ENCODE data around the gene CDH4.

The CDH4 gene

DNA sequence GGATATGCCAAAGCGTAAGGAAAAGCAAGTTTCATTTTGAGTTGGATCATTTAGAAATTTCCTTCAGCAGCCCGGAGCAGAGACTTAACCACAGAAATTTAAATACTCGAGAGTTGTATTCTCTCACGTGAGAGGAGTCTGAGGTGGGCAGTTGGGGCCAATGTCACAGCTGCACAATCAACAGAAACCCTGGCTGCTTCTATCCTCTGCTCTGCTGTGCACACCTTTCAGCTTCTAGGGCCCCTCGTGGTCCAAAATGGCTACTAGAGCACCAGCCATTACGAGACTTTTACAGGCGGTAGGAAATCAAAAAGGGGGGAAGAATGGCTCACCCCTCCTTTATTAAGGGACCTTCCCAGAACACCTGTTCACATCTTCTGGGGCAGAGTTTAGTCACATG is 659.8 kb downstream of the CDH4 start:
- DNase-seq, result no peak

DNA sequence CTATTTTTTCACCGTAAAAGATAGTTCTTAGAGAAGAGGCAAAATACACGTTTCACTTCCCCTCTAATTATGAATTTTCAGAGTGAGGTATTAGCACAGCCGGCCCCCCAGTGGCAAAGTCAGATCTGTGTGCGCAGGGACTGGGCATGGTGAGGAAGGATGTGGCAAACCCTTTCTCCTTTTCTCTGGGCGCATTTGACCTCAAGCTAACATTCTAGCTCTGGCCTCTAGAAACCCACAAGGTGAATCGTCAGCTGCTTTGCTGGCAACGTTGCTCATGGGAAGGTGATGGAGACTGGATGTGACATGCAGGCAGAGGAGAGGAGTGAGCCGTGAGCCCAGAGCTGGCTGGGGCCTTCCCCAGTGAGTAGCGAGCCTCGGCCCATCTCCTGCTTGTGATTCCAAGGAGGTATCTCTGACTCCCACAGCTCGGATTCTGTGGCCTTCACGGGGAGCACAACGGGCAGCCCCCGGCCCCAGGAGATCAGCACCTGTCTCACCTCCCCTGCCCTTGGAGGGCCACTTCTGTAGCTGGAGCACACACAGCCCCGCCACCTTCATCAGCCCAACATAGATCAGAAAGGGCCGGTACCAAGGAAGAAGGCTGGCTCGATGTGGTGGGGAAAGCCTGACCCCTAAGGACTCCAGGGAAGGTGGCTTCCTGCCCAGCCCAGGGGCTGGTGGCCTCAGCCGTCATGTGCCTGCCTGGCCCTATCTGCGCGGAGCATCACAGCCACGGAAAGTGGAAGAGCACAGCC is 660.8 kb downstream of the CDH4 start:
- DNase-seq, result no peak

DNA sequence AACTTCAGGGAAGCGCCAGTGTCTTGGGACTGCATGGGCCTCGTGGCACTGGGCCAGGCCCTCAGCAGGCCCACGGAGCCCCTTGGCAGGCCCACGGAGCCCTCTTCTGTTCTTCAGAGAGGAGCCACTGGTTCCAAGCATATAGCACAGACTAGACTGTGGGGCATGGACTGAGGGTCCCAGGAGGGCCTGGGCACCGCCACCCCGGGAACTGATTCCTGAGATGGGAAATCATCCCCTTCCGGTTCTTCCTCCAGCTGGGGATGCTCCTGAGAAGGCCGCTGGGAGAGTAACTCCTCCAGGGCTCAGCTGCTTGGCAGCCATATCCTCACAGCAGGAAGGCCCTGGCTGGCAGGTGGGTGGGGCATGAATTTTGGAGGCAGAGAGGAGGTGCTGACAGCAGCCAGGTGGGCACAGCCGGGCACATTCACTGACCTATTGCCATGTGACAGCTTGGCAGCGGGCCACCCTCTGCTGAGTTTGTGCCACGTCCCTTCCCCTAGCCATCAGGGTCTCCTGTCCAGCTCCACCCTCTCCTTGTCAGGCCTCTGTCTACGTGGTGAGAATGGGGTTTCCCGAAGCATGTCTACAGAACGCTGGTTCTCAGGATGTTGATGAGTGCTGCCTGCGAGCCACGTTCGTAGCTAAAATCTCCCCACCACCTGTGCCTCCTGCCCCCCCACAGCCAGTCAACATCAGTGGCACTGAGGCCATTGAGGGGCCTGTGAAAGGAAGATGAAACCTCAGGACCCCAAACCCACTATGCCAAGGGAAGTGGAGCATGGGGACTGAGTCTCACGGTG is 661.6 kb downstream of the CDH4 start:
- DNase-seq, result no peak

DNA sequence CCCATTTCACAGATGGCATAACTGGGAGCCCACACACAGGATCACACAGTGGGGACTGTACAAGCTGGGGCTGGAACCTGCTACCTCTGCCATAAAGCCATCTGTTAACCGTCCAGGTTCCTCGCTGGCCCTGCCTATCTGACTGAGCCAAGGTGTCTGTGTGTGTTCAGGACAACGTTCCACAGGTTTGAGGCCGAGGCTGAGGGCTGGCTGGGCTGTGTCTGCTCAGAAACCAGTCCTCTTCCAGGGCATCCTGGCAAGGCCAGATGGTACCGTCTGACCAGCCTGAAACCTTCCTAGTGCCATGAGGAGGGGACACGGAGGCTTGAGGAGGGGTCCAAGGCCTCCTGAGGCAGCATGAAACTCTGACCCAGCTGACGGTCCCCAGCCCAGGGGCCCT is 663.0 kb downstream of the CDH4 start:
- DNase-seq, result no peak

DNA sequence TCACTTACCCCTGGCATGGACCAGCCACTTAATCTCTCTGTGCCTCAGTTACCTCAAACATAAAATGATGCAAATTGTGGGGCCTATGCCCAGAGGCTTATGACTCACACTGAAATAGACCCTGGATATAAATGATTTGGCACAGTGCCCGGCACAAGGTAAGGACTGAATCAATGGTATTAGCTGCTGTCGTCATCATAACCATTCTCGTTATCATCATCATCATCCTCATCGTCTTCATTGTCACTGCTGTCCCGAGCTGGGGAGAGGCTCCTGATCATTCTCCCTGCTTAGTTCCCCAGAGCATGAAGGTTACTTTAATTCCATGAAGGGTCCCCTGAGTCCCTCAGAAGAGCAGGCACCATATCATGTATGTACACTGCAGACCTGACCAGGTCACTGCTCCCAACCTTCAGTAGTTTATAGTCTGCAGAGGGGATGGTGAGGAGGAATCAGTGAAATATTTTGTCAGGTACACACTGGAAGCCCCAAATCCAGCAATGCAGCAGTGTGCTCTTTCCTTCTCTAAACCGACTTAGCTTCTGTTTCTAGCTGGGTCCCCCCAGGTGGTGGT is 664.3 kb downstream of the CDH4 start:
- DNase-seq, result no peak

DNA sequence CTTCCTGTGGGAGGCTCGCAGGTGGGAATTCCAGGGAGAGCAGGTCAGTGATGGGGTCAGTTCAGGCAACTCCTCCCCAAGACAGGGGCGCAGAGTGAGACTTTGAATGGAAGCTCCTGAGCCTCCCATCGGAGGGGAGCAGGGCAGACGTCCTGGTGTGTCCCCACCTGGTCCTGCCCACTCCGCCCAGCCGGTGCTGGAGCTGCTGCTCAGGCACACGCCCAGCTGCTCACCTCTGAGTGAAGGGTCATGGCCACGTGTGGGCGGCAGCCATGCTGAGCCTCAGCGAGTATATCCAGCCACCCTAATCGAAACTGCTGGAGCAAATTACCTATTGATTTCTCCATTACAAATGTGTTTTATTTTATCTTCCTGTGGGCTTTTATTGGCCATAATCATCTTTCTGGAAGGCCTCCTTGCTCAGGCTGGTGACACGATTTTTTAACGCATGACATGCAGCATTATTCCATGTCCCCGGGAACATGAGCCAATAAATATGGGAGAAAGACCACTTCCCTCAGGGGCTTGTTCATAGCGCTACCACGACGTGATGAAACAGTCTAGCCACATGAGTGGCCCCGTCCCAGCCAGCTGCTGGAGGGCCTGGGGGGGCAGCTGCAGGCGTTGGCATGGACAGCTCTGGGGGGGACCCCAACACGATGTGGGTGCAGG is 665.5 kb downstream of the CDH4 start:
- no peak for DNase-seq

DNA sequence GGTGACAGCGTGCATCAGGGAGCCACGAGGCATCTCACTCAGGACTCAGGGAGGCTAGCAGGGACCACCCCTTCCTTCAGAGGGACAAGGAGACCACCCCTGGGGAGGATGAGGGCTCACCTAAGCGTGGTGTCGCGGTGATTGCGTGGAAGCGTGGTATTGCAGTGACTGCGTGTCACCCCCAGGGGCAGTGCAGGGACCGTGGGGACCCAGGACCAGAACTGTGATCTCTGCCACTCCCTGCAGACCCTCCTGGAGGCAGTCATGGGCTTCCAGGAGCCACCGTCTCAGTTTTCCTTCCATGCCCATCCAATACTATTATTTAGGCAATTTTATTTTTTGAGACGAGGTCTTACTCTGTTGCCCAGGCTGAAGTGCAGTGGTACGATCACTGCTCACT is 666.5 kb downstream of the CDH4 start:
- no peak for DNase-seq

DNA sequence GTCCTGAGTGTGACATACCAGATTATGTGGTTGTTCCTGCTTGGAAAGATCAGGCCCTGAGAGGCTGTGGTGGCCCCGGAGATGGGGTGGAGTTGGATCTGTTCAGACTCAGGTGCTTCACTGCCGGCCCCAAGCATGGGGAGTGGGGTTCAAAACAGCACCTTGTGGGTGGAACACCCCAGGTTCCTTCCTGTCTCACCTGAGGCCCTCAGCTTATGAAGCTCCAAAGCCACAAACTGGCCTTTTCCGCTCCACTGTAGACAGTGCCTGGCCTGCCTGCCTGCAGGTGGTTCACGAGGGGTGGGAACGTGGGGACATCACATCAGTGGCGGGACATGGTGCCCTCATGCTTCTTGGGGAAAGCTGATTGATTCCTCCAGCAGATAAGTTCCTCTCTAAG is 667.2 kb downstream of the CDH4 start:
- DNase-seq, result no peak

DNA sequence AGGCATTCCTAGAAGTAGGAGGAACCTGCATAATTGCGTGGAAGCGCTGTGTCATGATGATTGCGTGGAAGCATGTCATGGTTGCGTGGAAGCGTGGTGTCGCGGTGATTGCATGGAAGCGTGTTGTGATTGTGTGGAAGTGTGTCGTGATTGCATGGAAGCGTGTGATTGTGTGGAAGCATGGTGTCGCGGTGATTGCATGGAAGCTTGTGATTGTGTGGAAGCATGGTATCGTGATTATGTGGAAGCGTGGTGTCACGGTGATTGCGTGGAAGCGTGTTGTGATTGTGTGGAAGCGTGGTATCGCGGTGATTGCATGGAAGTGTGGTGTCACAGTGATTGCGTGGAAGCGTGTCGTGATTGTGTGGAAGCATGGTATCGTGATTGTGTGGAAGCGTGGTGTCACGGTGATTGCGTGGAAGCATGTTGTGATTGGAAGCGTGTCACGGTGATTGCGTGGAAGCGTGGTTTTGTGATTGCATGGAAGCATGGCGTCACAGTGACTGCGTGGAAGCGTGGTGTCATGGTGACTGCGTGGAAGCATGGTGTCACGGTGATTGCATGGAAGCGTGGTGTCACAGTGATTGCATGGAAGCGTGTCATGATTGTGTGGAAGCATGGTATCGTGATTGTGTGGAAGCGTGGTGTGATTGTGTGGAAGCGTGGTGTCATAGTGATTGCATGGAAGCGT is 667.8 kb downstream of the CDH4 start:
- DNase-seq, result no peak

DNA sequence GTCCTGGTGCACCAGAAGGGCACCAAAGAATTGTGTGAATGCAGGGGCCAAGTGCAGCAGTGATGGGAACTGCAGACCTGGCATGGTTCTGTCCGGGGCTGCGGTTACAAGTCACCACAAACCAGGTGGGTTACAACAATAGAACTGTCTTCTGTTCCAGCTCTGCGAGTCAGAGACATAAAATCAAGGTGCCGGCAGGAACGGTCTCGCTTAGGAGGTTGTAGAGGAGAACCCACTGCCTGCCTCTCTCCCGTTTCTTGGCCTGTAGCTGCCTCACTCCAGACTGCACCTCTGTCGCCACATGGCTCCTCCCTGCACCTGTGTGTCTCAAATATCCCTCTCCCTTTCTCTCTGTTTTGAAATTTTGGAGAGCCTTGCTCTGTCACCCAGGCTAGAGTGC is 670.4 kb downstream of the CDH4 start:
- no peak for DNase-seq

DNA sequence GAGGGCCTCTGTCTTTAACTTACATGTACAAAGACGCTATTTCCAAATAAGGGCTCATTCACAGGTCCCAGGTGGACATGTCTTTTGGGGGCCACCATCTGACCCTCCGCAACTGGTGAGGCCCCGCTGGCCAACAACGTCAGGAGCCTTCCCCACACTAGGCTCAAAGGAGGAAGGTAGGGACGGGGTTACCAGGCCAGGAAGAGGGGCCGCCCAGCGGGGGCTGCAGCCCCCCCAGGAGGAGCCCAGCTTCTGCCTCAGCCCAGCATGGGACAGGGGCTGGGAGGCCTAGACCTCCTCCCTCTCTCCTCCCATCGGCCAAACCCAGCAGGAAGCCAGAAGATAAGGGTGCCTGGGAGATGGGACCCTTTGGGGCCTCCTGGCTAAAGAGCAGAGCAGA is 670.9 kb downstream of the CDH4 start:
- DNase-seq, result no peak

DNA sequence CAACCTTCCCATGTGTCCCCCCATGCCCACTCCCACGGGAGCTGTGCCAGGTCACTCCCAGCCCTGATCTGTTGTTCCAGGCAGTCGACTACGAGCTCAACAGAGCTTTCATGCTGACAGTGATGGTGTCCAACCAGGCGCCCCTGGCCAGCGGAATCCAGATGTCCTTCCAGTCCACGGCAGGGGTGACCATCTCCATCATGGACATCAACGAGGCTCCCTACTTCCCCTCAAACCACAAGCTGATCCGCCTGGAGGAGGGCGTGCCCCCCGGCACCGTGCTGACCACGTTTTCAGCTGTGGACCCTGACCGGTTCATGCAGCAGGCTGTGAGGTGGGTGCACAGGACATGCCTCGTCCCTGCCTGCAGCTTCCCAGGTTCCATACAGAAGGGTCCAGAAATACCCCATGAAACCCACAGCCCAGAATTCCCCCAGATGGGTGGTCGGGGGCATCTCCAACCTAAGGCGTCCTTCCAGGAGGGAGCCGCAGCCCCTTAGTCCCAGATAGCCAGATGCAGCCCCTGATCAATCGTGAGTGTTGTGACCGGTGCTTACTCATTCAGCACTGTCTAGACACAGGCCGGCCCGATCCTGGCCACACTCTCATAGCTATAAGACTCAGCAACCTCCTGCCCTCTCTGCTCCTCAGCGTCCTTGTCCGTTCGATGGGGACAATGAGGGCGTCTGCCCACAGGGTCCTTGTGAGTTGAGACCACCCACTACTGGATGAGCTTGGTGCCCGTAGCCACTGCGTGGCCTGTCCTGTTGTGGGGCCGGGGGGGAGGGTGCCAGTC is 671.5 kb downstream of the CDH4 start:
- no peak for DNase-seq

DNA sequence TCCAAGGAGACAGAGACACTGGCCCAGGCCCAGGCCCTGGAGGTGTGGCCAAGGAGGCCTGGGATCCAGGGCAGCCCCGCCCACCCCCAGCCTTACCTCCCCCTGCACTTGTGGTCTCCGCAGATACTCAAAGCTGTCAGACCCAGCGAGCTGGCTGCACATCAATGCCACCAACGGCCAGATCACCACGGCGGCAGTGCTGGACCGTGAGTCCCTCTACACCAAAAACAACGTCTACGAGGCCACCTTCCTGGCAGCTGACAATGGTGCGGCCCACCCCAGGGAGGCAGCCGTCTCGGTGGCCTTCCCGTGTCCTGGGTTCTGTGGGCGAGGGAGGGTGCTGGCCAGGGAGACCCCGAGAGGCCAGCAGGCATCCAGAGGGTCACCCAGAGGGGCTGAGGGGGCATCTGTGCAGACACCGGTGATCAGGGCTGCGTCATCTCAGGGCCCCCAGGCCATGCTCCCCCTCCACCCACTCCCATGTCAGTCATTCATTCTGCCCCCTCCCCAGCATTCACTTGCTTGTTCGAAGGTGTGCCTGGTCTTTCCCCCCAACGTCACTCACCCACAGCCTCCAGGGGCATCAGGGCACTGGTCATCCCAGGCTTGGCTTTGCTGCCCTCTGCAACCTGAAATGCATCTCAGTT is 672.3 kb downstream of the CDH4 start:
- DNase-seq, result no peak

DNA sequence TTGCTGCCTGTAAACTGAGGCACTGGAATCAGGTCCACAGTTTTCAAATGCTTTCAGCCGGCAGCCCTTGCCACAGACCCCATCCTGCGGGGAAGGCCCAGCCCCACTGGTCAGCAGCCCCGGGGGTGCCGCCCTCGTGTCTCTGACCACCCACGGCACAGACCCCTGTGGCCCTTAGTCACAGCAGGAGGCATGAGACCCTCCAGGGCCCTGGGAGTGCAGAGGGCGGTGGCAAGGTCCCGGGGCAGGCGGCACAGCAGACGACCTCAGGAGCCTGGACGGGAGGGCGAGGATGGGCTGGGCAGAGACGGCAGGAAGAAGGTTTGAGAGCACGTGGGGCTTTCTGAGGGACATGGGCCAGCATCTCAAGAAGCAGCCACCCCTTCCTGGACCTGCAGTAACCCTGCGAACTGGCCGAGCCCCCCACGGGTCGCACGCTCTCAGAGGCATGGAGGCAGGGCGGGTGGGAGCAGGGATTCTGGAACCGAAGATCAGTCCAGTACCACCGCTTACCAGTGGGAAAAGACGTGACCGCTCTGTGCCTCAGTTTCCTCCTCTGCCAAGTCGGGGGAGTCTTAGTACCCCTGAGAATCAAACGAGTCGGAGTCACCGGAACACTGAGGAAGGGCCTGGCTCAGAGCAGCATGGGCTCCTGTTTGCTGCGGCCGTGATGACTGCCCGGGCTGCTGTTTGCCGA is 672.9 kb downstream of the CDH4 start:
- DNase-seq, result no peak

DNA sequence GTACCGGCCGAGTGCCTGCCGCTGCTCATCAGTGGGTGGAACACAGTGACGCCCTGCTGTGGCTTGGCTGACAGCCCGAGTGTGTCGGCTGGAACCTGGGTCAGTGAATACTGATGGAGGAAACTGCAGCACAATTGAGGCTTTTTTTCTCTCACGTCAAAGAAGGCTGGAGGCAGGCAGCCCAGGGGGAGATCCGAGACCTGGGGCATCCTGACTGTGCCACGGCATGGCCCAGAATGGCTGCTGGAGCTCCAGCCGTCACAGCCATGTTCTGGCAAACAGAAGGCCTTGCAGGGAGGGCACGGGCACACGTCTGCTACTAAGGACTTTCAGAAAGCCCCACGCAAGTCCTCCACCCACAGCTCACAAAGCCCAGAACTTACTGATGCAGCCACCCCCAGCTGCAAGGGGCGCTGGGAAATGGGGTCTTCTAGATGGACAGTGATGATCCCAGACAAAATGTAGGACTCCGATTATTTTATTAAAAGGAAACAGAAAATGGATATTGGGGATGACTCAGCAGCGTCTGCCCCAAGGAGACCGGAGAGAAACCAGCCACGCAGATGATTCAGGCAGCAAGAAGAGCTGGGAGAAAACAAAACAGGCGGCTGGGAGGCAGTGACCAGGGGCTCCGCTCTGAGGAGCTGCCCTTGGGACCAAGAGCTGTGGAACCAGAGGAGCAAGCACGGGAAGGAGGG is 673.6 kb downstream of the CDH4 start:
- DNase-seq, result no peak

DNA sequence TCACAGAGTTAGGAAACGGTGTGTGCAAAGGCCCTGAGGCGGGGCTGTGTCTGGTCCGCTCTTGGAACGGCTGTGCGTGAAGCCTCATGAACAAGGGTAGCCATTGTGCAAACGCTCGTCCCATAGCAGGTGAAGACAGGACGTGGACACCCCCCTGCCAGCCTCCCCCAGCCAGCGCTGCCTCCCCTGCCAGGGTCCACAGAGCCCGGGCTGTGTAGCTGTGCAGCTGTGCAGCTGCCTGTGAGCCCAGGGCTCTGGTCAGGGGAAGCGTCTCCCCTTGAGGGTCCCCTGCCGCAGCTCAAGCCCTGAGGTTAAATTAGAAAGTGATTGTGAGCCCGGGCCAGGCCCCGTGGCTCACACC is 674.2 kb downstream of the CDH4 start:
- DNase-seq, result no peak

DNA sequence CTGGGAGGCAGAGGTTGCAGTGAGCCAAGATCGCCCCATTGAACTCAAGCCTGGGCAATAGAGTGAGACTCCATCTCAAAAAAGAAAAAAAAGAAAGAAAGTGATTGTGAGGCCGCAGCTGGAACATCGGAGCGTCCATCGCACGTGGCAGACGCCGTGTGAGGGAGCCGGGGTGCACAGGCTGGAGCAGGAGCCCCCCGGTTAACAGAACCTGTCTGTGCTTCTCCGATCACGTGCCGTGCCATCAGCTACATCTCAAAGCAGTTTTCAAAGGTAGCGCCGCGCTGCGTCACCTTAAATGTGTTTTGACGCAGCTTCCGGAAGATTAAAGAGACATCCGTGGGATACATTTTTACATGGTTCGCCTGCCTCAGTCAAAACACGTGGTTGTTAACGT is 674.7 kb downstream of the CDH4 start:
- no peak for DNase-seq

DNA sequence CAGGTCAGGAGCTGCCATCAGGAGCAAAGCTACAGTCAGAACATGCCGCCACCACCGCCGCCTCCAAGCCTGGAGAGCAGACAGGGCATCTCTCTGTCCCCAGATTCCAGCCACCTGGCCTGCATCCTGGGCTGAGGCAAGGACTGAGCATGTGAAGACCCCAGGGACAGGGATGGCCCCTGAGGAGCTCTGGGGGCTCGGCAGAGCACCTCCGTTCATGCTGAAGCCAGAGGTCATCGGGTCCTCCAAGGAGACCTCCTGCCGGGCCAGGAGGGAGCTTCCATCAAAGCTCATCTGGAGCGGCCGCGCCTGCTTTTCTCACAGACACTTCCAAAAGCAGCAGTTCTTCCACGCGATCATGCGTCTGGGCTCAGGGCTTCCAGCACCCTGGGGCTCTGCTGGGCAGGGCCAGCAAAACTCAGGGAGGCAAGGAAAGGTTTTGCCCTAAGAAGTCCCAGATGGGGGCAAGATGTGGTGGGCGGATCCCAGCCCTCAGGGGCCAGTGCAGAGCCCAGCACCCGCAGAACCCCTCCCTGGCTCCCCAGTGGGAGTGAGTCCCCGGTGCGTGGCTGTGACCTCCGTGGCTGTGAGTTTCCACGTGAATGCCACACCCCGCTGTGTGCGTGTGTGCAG is 675.2 kb downstream of the CDH4 start:
- DNase-seq, result no peak

DNA sequence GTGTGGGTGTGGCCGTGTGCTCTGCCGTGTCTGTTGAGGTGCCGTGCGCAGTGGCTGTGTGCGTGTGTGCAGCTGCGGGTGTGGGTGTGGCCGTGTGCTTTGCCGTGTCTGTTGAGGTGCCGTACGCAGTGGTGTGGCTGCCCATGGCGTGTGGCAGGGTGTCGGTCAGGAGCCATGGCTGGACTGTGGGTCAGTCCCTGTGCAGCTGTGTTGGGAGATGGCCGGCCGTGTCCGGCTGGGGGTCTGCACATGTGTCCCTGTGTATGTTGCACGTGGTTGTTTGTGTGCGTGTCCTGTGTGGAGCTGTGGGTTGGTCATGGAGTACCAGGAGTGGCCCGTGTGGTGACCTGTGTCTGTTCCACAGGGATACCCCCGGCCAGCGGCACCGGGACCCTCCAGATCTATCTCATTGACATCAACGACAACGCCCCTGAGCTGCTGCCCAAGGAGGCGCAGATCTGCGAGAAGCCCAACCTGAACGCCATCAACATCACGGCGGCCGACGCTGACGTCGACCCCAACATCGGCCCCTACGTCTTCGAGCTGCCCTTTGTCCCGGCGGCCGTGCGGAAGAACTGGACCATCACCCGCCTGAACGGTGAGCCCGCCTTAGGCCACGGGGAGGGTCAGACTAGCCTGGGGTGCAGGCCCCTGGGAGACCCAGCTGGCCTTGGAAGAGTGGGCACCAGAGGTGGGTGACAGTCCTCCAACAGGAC is 675.9 kb downstream of the CDH4 start:
- no peak for DNase-seq

All from SHP77 (cell line).